PC-9 (cell line): Measurements from ENCODE around the gene OGG1. TPM values are rescaled to one million over a fixed set of nuclear protein-coding genes. Genes with fewer than 3 reads are reported as not detected.

Source experiments
- BruUV-seq: library from RNA; stranded (reverse); fragments of 400-500 nt; replicated peaks from 2 replicates; lab custom pipeline; 2021; lab: Mats Ljungman, UMichigan
- CTCF ChIA-PET: fragments of 300-600 bp; sonication (Branson Sonifier 250); formaldehyde crosslinking; loops from one replicate; lab custom pipeline; 2022; ENCODE audit warnings: antibody characterized with exemption; lab: Charles Lee
- POLR2A ChIA-PET: fragments of 300-600 bp; sonication (Branson Sonifier 250); formaldehyde crosslinking; loops from one replicate; lab custom pipeline; 2022; ENCODE audit warnings: antibody characterized with exemption; ENCODE audit not compliant: unreplicated experiment; lab: Charles Lee
- DNase-seq, 2 experiments: peaks; one replicate each; pipeline versions ENCODE4 v3.0.0 to v3.0.0-alpha.2; 2015 to 2022; ENCODE audit warnings: mixed read lengths in 1 of 2
- H2AFZ ChIP-seq: fragments of 200-600 bp; sonication (generic); 2 replicates; pipeline ENCODE4 v1.8.1; 2017; ENCODE audit warnings: antibody characterized with exemption
- H3F3A ChIP-seq: fragments of 200-600 bp; sonication (generic); 2 replicates; pipeline ENCODE4 v1.8.1; 2017; ENCODE audit warnings: antibody characterized with exemption, mild to moderate bottlenecking, low read depth; ENCODE audit not compliant: insufficient read depth
- H3K27ac ChIP-seq: fragments of 200-600 bp; sonication (generic); 2 replicates; pipeline ENCODE4 v1.6.1; 2016; ENCODE audit warnings: mixed run types
- H3K27me3 ChIP-seq: fragments of 200-600 bp; sonication (generic); 2 replicates; pipeline ENCODE4 v1.6.1; 2016; ENCODE audit warnings: low read depth, mixed run types; ENCODE audit not compliant: insufficient read depth
- H3K36me3 ChIP-seq: fragments of 200-600 bp; sonication (generic); 2 replicates; pipeline ENCODE4 v1.6.1; 2016; ENCODE audit warnings: low read depth, mixed run types
- H3K4me1 ChIP-seq: fragments of 200-600 bp; sonication (generic); replicated peaks from 2 replicates; pipeline ENCODE4 v1.6.1; 2016; ENCODE audit warnings: mixed run types; ENCODE audit not compliant: insufficient read depth
- H3K4me2 ChIP-seq: fragments of 200-600 bp; sonication (generic); 2 replicates; pipeline ENCODE4 v1.6.1; 2017; ENCODE audit warnings: mixed run types
- H3K4me3 ChIP-seq: fragments of 200-600 bp; sonication (generic); 2 replicates; pipeline ENCODE4 v1.6.1; 2016; ENCODE audit warnings: mixed run types
- H3K79me2 ChIP-seq: fragments of 200-600 bp; sonication (generic); 2 replicates; pipeline ENCODE4 v1.6.1; 2017; ENCODE audit warnings: low read depth, mixed run types
- H3K9me2 ChIP-seq: fragments of 200-600 bp; sonication (generic); 2 replicates; pipeline ENCODE4 v1.8.1; 2017; ENCODE audit warnings: mild to moderate bottlenecking; ENCODE audit not compliant: insufficient read depth
- H3K9me3 ChIP-seq: fragments of 200-600 bp; sonication (generic); 2 replicates; pipeline ENCODE4 v1.8.1; 2016; ENCODE audit warnings: low read depth; ENCODE audit not compliant: insufficient read depth
- H4K20me1 ChIP-seq: fragments of 200-600 bp; sonication (generic); 2 replicates; pipeline ENCODE4 v1.8.1; 2017; ENCODE audit not compliant: insufficient read depth
- EZH2 ChIP-seq: fragments of 200-600 bp; sonication (generic); IDR thresholded peaks from 2 replicates; pipeline ENCODE4 v1.8.0; 2017; ENCODE audit warnings: antibody characterized with exemption, low read depth
- intact Hi-C: fragments of 100-400 bp; cut with micrococcal nuclease; formaldehyde crosslinking; loops from one replicate; pipeline ENCODE4 v1.10.0; 2022; ENCODE audit not compliant: unreplicated experiment
- total RNA-seq: library from RNA; stranded (reverse); gene quantifications from 2 replicates; pipeline ENCODE4 v1.2.3, GENCODE V29; 2021
- TF ChIP-seq, protein P1 (sequence below): fragments of 200-600 bp; sonication (generic); conservative IDR thresholded peaks from 2 replicates; pipeline ENCODE4 v1.6.1; 2017; ENCODE audit warnings: mixed run types, antibody characterized with exemption, mild to moderate bottlenecking, moderate library complexity

OGG1 gene
- total RNA-seq, 1 experiment from 2014 or later: 22.1 TPM

DNA sequence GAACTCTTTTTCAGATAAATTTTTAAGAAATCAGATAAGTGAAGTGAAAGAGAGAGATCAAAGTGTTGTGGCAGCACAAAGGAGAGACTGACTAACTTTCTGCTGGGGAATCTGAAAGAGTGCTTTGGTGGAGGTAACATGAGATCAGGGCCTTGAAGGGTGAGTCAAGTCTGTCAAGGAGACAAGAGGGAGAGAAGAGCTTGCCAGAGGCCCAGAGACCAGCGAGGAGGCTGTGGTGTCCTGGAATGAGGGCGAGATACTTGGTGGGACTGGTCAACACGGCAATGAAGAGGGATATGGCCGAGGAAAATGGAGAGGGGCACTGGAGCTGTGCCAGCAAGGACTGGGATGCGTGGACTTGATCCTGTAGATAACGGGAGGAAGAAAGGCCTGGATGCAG is 38.0 kb downstream of the OGG1 start:
- Histone ChIP-seq H3K9me3 (no peaks in the 10 kb centered on the region), H3K9me2 (no peaks in the 10 kb centered on the region), H3F3A (no peaks in the 10 kb centered on the region; the same call in 1 of the 2 replicates), H3K4me1 (peaks cover 8% of the 10 kb centered on the region), H3K4me2 (no peak overlapping the region), H3K27ac (no peak overlapping the region), H3K4me3 (no peak overlapping the region), H2AFZ (no peak overlapping the region), H3K79me2 (peaks cover 15% of the 10 kb centered on the region), H3K36me3 (peaks cover 22% of the 10 kb centered on the region), H4K20me1 (no peaks in the 10 kb centered on the region), H3K27me3 (no peaks in the 10 kb centered on the region)
- intact Hi-C loops: no loop called here
- BruUV-seq: no TSS peak
- ChIA-PET POLR2A (interaction anchor here (0.7 kb wide), 1 partner anchor 32 kb away, joined by 5 read pairs; no protein-coding TSS in a partner anchor), CTCF (no interaction called here)
- no peak for TF ChIP-seq EZH2
- no peak for DNase-seq

DNA sequence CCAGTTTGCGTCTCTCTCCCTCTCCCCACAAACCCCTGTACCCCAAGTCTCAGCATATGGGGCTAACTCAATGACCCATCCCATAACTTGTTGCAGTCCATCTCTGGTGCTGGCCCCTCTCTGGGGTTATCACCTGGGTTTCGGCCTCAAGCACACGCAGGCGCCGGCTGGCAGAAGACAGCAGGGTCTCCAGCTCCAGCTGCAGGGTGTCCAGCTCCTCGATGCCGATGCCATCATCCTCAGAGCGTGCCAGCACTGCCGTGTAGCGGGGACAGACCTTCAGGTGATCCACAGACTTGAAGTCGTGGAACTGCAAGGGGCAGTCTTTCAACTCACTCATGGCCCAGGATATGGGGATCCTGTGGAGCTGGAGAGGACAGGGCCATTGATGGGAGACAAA is 41.4 kb downstream of the OGG1 start:
- Histone ChIP-seq H3K4me1 (peaks cover 16% of the 10 kb centered on the region), H3K9me2 (no peaks in the 10 kb centered on the region), H4K20me1 (peaks cover 23% of the 10 kb centered on the region; the same call in 1 of the 2 replicates), H3K4me3 (peak overlapping the region; percentile 84; the same call in 1 of the 2 replicates), H3F3A (peaks cover 14% of the 10 kb centered on the region; the same call in 1 of the 2 replicates), H3K9me3 (no peaks in the 10 kb centered on the region), H3K36me3 (peaks cover 32% of the 10 kb centered on the region), H3K27me3 (no peaks in the 10 kb centered on the region), H3K4me2 (peak overlapping the region; percentile 88), H3K79me2 (peaks cover 47% of the 10 kb centered on the region), H2AFZ (no peak overlapping the region), H3K27ac (no peak overlapping the region)
- DNase-seq: no peak
- TF ChIP-seq EZH2: no peak
- TF ChIP-seq, protein P1, sequence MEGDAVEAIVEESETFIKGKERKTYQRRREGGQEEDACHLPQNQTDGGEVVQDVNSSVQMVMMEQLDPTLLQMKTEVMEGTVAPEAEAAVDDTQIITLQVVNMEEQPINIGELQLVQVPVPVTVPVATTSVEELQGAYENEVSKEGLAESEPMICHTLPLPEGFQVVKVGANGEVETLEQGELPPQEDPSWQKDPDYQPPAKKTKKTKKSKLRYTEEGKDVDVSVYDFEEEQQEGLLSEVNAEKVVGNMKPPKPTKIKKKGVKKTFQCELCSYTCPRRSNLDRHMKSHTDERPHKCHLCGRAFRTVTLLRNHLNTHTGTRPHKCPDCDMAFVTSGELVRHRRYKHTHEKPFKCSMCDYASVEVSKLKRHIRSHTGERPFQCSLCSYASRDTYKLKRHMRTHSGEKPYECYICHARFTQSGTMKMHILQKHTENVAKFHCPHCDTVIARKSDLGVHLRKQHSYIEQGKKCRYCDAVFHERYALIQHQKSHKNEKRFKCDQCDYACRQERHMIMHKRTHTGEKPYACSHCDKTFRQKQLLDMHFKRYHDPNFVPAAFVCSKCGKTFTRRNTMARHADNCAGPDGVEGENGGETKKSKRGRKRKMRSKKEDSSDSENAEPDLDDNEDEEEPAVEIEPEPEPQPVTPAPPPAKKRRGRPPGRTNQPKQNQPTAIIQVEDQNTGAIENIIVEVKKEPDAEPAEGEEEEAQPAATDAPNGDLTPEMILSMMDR: no peak
- BruUV-seq: no TSS peak
- ChIA-PET CTCF (no interaction called here), POLR2A (interaction anchor here (0.8 kb wide), 1 partner anchor 9 kb away, joined by 9 read pairs; no protein-coding TSS in a partner anchor)
- intact Hi-C loops: loop anchor here (5.0 kb wide), 1 partner anchor 59 kb away; the partner anchor contains the start of gene BRPF1

- TF ChIP-seq, protein P1: no peak
- no peak for TF ChIP-seq EZH2
- H2AFZ ChIP-seq: peak overlapping the region; percentile 87
- BruUV-seq: TSS peak; percentile 71
- peaks cover 16% of the 10 kb centered on the region for H3K4me1 ChIP-seq
- peaks cover 14% of the 10 kb centered on the region; the same call in 1 of the 2 replicates for H3F3A ChIP-seq
- peaks cover 27% of the 10 kb centered on the region; the same call in 1 of the 2 replicates for H3K36me3 ChIP-seq
- H4K20me1 ChIP-seq: peaks cover 25% of the 10 kb centered on the region
- intact Hi-C loops: loop anchor here (2.0 to 5.0 kb wide), 3 partner anchors 41 to 141 kb away; partner anchors contain the start of genes BRPF1 and CRELD1
- peak overlapping the region; percentile 88 for H3K4me2 ChIP-seq
- H3K9me3 ChIP-seq: no peaks in the 10 kb centered on the region
- peak overlapping the region; percentile 89; the same call in 1 of the 2 replicates for H3K27ac ChIP-seq
- H3K9me2 ChIP-seq: no peaks in the 10 kb centered on the region
- no peaks in the 10 kb centered on the region for H3K27me3 ChIP-seq
- DNase-seq: no peak
- ChIA-PET CTCF (no interaction called here), POLR2A (interaction anchor here (1.0 kb wide), 1 partner anchor 52 kb away, joined by 8 read pairs; the partner anchor contains the start of gene RPUSD3)
- H3K4me3 ChIP-seq: peak overlapping the region; percentile 84
- peaks cover 52% of the 10 kb centered on the region for H3K79me2 ChIP-seq
These were observed 42.1 kb downstream of the OGG1 start for GRCh38 chr3:9791790-9792404.
